Regular cardiac myocyte (primary cell): Measurements from ENCODE around the gene TMEM176B. TPM values are rescaled to one million over a fixed set of nuclear protein-coding genes. Genes with fewer than 3 reads are reported as not detected.

Source experiments
- total RNA-seq: library from RNA; depleted of rRNA; stranded (reverse); fragments of >200 nt; gene quantifications from 2 replicates; pipeline ENCODE4 v1.2.3, GENCODE V29; 2014

The TMEM176B gene
- not detected in 2 replicates for total RNA-seq

GRCh38 chr7:150799741-150800580, at the start of gene TMEM176B:
Gene TMEM176B (minus strand): TSS chr7:150800364. CDS start chr7:150796569, 3,795 bp downstream.

GRCh38 chr7:150800581-150801241, 547 bp upstream of the TMEM176B start, which contains the start of gene TMEM176A:
Gene TMEM176A (plus strand): TSS chr7:150800769. CDS start chr7:150801551, 782 bp downstream.

Other genes starting within 250 kb of the TMEM176B start
- 0.56 and 0.58 TPM in 2 replicates for gene GIMAP4, start 233.0 kb downstream of the TMEM176B start, total RNA-seq
- 0.19 and 0.56 TPM in 2 replicates for gene GIMAP6, start 168.0 kb downstream of the TMEM176B start, total RNA-seq
- gene GIMAP2, start 114.7 kb downstream of the TMEM176B start, total RNA-seq = 1.2 and 2.5 TPM in 2 replicates
- gene GIMAP1, start 83.8 kb downstream of the TMEM176B start, total RNA-seq = not detected in 2 replicates
- 0.28 and 0.38 TPM in 2 replicates for gene GIMAP5, start 62.9 kb downstream of the TMEM176B start, total RNA-seq
- gene TMEM176A, start 405 bp upstream of the TMEM176B start, total RNA-seq = not detected in 2 replicates
- gene AOC1, start 52.2 kb upstream of the TMEM176B start, total RNA-seq = not detected in 2 replicates
- not detected in 2 replicates for gene KCNH2, start 178.0 kb upstream of the TMEM176B start, total RNA-seq
- gene NOS3, start 190.7 kb upstream of the TMEM176B start, total RNA-seq = 1.1 and 5.8 TPM in 2 replicates
- under 0.01 and 2.0 TPM in 2 replicates for gene ATG9B, start 224.1 kb upstream of the TMEM176B start, total RNA-seq
- gene ABCB8, start 228.1 kb upstream of the TMEM176B start, total RNA-seq = 26.5 and 37.4 TPM in 2 replicates
- gene ASIC3, start 248.2 kb upstream of the TMEM176B start, total RNA-seq = under 0.01 and 0.19 TPM in 2 replicates